ENCODE results near the gene U2AF2.

GRCh38 chr19:55673889-55674288 lies 19.1 kb downstream of the U2AF2 start:
- TF ChIP-seq USF2 (IDR thresholded peaks at IDR 0.05; ENCODE audit: borderline replicate concordance, low read depth, low read length) (no peak), CTCF (IDR thresholded peaks at IDR 0.05) (no peak), FOXM1 (IDR thresholded peaks at IDR 0.05; ENCODE audit: low read depth) (no peak), EP300 (IDR thresholded peaks at IDR 0.05; ENCODE audit: borderline replicate concordance in 1 of 2, low read depth in 1 of 2, low read length in 1 of 2) (no peak), USF1 (IDR thresholded peaks at IDR 0.05; ENCODE audit: borderline replicate concordance, low read depth) (no peak), POLR2AphosphoS5 (IDR thresholded peaks at IDR 0.05; ENCODE audit: low read depth, low read length) (no peak), YY1 (IDR thresholded peaks at IDR 0.05; ENCODE audit: low read depth) (no peak), EZH2phosphoT487 (IDR thresholded peaks at IDR 0.05; ENCODE audit: borderline replicate concordance, low read depth) (no peak), JUND (IDR thresholded peaks at IDR 0.05) (no peak), SMC3 (IDR thresholded peaks at IDR 0.05; ENCODE audit: low read depth, low read length) (no peak)
